ENCODE results near the gene MAMDC2. TPM values are rescaled to one million over a fixed set of nuclear protein-coding genes. Genes with fewer than 3 reads are reported as not detected.

MAMDC2 gene
- total RNA-seq, 1 experiment from 2014 or later, result 6.0 TPM

- peak; percentile 19 for DNase-seq (ENCODE audit: low spot score)
Observed at GRCh38 chr9:70061776-70062175, 18.1 kb downstream of the MAMDC2 start.

- DNase-seq (ENCODE audit: low spot score), result no peak
Observed at GRCh38 chr9:70064496-70064895, 20.8 kb downstream of the MAMDC2 start.

- no peak for DNase-seq (ENCODE audit: low spot score)
Observed at GRCh38 chr9:70065572-70065971, 21.9 kb downstream of the MAMDC2 start.

- no peak for DNase-seq (ENCODE audit: low spot score)
Observed at GRCh38 chr9:70066418-70066817, 22.8 kb downstream of the MAMDC2 start.

DNA sequence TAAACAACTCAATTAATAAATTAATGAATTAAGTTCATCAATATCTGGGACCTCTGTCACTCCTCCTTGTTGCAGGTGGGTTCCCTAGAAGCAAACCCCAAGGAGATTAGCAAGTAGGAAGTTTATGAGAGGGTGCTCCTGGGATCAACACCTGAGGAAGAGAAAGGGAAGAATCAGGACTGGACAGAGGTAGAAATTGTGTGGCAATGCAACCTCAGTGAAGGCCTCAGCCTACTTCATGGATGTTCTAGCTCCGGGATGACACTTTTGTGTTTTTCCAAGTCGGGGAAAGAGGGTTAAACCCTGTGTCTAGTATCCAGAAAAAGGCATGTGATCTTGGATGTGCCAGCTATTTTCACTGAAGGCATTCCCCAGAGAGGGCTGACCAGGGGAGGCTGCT lies 23.2 kb downstream of the MAMDC2 start:
- no peak for DNase-seq (ENCODE audit: low spot score)

DNA sequence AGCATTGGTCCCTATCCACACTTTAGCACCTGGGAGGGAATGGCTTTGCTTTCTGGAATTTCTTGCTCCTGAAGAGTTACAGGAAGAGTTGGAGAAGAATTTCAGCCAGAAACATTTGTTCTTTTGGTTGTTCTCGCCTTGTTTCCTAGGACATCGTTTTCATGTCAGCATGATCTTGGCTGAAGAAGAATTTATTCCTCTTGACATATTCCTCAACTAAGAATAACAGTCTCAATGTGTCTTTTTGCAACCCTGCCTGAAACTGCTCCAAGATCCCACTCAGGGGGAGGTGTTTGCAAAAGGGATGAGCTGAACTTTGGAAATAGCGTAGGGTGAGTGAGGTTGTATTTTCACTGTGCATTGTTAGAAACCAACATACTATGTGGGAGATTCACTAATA lies 26.1 kb downstream of the MAMDC2 start:
- no peak for DNase-seq (ENCODE audit: low spot score)

- no peak for DNase-seq (ENCODE audit: low spot score)
Observed at GRCh38 chr9:70073193-70073592, 29.5 kb downstream of the MAMDC2 start.

DNA sequence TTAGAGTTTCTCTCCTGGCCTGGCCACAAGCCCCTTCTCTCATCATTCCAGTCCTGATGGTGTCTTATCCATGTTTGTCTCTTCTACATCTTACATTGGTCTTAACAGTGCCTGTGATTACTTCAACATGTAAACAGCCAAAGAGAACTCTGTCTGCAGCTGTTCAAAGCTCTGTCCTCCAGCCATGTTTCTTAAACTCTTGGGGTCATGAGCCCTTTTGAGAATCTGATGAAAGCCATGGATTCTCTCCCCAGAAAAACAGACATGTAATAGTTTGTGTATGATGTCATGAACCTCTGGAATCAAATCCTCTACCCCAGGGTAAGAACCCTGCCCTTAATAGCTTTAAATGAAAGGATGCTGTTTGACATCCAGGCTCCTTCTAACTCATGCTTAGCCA lies 30.1 kb downstream of the MAMDC2 start:
- no peak for DNase-seq (ENCODE audit: low spot score)

GRCh38 chr9:70076678-70077077 lies 33.0 kb downstream of the MAMDC2 start:
- no peak for DNase-seq (ENCODE audit: low spot score)

DNA sequence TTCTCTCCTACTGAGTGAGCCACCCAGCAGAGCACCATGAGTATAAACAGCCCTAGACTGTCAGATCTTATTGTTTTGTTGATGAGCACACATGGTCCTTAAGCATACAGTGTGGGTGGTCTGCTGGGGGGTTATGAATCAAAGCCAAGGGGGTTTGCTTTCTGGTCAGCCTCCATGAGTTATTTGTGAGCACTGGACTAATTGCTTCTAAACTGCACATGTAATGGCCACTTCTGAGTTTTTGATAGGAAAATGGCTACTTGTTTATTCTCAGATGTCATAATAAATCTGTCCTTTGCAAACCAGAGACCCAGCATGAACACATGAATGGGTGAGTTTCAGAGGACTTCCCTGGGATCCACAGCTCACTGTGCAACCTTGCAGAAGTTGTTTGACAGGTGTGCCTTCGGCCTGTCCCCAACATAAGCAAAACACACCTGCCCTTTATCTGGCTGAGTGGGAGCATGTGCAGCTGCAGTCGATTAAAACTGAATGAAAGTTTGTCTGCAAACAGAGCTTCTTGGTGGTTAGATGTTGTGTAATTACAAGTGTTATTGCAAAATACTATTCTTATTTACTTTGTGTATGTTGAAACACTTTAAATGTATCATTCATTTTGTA lies 35.9 kb downstream of the MAMDC2 start:
- no peak for DNase-seq (ENCODE audit: low spot score)

DNA sequence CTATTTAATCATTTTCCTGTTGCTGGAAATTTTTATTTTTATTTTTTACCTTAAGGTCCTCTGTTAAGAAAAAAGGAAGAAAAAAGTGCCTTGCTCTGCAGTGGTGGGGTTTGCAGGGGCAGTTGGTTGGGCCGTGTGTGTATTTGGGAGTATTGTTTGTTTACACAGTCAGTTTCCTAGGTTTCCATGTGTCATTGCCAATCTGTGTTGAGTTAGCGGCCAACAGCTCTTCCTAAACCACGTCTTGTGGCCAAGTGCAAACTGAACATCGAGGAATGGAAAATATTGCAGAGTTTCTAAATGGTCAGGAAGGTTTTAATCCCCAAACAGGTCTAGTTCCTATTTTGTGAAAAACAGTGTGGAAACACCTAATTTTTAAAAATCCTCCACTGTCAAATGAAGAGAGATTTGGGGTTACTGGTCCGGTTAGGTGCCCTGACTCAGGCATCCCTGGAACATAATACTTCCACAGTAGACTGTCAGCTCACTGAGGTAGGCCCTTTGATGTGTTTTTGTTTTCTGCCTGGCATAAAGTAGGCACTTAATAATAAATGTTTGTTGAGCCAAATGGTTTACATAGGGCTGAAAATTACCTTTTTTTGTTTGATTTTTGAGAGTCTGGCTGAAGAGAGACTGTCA lies 37.0 kb downstream of the MAMDC2 start:
- no peak for DNase-seq (ENCODE audit: low spot score)

DNA sequence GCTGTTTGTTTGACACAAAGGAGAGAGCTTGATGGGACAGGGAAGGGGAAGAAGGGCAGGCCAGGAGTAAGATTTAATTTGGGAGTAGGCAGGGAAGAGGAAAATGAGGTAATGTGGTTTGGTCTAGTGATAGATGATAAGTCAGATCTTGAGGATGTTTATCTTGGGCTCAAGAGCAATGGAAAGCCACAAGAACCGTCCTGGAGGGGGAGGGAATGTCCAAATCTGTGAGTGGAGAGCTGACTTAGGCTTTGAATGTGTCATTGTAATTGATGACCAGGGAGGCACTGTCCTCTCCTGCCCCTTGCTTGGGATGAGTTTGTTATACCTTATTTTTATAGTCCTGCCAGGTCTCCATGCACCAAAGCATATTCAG lies 37.5 kb downstream of the MAMDC2 start:
- peak; percentile 68 for DNase-seq (ENCODE audit: low spot score)

DNA sequence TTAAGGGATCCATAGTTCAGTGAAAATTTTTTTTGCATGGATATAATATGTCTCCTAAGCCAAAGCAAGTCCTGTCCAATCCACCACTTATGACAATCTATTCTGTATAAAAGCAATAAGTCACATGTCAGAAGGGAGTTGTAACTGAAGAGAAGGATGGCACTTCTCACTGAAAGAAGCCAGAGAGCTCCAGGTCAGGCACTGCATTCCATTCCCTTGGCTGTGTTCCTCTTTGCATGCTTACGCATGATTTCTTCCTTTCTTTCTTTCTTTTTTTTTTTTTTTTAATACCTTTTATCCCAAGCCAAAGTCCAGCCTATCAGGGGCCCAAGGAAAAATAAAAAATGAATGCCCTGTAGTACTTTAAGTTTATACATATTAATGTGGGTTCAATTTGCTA lies 39.8 kb downstream of the MAMDC2 start:
- DNase-seq (ENCODE audit: low spot score), result no peak

- peak; percentile 37 for DNase-seq (ENCODE audit: low spot score)
Observed at GRCh38 chr9:70085241-70085640, 41.6 kb downstream of the MAMDC2 start.

GRCh38 chr9:70091103-70091502 lies 47.5 kb downstream of the MAMDC2 start:
- DNase-seq (ENCODE audit: low spot score), result no peak

DNA sequence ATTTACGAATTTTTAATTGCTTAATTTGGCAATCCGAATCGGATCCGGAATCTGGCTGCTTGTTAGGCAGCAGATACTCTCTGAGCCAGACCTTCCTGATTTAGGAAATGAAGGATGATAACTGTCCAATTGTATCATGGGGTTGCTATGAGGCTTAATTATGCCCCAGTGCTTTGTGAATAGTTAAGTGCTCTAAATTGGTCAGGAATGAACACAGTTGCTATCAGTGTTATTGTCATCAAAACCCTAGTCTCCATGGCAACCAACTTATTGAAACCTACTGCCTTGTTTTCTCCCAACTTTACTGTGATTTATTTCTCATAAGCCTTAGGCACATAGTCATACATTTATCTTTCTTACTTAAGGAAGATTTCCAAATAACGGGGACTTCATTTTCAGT lies 47.9 kb downstream of the MAMDC2 start:
- no peak for DNase-seq (ENCODE audit: low spot score)

DNA sequence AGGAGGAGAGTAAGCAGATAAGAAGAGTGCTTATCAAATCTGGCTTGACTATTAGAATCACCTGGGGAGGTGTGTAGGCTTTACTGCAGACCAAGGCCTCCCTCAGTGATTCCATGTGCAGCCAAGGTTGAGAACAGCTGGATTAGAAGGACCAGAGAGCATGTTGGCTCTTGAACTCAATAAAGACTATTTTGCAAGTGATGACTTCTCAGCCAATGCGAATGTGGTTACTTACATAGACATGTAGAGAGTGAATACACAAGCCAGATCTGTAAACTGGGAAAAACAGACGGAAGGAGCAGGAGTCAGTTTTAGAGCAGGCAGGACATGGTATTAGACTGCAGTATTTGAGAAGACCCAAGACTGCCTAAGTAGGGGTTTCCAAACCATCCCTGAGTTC lies 48.5 kb downstream of the MAMDC2 start:
- no peak for DNase-seq (ENCODE audit: low spot score)

- no peak for DNase-seq (ENCODE audit: low spot score)
Observed at GRCh38 chr9:70093095-70093494, 49.4 kb downstream of the MAMDC2 start.

GRCh38 chr9:70093944-70094343 lies 50.3 kb downstream of the MAMDC2 start:
- peak; percentile 28 for DNase-seq (ENCODE audit: low spot score)

DNA sequence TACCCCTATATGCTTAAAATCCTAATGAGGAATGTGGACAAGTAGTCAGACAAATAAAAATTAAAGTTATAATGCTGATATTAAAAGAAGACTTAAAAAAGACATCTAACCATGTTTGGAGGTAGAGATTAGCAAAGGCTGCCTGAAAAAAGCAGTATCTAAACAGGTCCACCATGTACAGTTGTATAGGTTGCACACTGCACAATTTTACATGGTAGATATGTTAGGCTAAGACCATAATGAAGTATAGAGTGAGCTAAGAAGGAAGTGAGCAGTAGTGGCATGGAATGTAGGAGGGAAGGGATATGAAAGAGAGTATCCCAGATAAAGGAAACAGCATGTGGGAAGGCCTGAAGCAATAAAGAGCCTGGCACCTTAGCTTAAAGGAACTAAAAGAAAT lies 51.1 kb downstream of the MAMDC2 start:
- DNase-seq (ENCODE audit: low spot score), result no peak

- no peak for DNase-seq (ENCODE audit: low spot score)
Observed at GRCh38 chr9:70097187-70097586, 53.5 kb downstream of the MAMDC2 start.

GRCh38 chr9:70100362-70100761 lies 56.7 kb downstream of the MAMDC2 start:
- no peak for DNase-seq (ENCODE audit: low spot score)

GRCh38 chr9:70101265-70101664 lies 57.6 kb downstream of the MAMDC2 start:
- peak; percentile 41 for DNase-seq (ENCODE audit: low spot score)

- DNase-seq (ENCODE audit: low spot score), result no peak
Observed at GRCh38 chr9:70105147-70105546, 61.5 kb downstream of the MAMDC2 start.

Data from A172 (cell line).